ENCODE measurements around the gene LTBP4.
"Not testable (repeated sequence)": the region's sequence is repeated elsewhere in the genome, so short reads cannot be mapped to it uniquely, and the experiment has no call there.

The LTBP4 gene

DNA sequence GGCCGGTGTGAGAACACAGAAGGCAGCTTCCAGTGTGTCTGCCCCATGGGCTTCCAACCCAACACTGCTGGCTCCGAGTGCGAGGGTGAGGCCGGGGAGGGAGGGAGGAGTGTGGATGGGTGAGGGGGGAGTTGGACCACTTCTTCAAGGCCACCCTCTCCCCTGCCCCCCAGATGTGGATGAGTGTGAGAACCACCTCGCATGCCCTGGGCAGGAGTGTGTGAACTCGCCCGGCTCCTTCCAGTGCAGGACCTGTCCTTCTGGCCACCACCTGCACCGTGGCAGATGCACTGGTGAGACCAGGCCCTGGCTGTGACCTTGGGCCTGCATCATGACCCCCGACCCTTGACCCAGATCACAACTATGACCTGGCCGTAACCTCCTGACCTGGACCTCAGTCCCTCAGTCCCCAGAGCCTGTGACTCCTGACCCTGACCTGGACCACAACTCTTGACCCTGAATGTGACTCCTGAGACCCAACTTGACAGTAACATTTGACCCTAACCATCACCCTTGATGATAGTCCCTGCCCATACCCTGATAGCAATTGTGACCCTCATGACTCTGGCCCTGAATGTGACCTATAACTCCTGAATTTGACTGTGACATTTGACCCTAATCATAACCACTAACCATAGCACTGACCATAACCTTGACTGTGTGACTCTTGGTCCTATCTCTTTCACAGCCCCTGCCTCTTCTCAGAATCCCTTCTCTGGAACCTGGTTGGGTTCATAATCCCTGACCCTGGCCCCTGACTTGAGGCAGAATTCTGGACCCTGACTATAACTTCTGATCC lies 10.9 kb downstream of the LTBP4 start:
- DNase-seq (ENCODE audit: low read depth, low spot score) = no peak

DNA sequence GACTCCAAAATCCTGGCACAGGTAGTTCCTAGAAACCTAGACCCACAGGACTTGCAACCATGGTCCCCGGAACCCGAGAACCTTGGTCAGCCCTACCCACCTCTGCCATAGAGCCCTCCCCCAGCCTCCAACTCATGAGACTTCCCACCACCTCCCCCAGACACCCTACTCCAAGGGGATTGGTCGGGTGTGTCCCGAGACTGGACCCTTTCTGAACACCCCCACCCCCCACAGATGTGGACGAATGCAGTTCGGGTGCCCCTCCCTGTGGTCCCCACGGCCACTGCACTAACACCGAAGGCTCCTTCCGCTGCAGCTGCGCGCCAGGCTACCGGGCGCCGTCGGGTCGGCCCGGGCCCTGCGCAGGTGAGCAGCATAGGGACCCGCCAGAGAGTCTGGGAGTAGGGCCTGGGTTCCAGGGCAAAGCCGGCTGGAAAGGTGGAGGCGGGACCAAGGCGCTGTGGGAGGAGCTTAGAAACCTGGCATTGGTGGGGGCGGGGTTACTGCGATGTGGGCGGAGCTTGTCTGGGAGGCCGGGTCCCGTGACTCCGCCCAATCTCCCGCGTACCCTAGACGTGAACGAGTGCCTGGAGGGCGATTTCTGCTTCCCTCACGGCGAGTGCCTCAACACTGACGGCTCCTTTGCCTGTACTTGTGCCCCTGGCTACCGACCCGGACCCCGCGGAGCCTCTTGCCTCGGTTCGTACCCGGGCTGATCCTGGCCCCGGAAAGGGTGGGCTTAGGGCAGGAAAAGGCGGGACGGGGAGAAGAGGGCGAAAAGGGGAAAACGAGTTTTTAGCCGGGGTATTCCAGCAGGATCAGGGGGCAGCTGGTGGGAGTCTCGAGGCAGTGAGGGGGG lies 11.9 kb downstream of the LTBP4 start:
- peak; percentile 46 for DNase-seq (ENCODE audit: low read depth, low spot score)

DNA sequence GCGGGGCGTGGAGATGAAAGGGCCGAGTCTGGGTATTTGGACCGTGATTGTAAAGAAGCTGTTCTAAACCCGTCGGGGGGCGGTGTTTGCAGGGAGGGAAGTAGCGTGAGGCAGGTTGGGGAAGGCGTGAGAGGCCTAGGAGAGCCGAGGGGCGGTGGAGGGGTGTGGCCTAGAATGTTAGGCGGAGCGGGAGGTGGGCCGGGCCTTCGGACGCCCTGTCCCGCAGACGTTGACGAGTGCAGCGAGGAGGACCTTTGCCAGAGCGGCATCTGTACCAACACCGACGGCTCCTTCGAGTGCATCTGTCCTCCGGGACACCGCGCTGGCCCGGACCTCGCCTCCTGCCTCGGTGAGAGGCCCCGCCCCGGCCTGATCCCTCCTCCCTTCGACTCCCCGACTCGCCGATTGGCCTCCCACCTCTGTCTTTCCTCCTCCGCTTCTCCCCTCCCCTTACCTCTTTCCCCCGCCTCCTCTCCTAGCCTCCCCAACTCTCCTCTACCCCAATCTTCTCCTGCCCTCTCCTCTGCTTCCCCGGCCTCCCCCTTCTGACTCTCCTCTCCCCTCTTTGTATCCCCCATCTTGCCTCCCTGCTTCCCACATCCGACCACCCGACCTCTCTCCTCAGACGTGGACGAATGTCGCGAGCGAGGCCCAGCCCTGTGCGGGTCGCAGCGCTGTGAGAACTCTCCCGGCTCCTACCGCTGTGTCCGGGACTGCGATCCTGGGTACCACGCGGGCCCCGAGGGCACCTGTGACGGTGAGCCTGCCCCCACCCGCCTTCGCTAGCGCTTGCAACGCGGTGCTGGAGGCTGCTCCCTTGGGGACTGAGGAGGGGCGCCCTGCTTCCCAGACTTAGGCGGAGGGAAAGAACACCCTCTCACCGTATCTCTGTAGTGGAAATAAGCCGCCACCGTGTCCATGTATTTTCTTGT lies 12.8 kb downstream of the LTBP4 start:
- DNase-seq (ENCODE audit: low read depth, low spot score) = peak; percentile 74

DNA sequence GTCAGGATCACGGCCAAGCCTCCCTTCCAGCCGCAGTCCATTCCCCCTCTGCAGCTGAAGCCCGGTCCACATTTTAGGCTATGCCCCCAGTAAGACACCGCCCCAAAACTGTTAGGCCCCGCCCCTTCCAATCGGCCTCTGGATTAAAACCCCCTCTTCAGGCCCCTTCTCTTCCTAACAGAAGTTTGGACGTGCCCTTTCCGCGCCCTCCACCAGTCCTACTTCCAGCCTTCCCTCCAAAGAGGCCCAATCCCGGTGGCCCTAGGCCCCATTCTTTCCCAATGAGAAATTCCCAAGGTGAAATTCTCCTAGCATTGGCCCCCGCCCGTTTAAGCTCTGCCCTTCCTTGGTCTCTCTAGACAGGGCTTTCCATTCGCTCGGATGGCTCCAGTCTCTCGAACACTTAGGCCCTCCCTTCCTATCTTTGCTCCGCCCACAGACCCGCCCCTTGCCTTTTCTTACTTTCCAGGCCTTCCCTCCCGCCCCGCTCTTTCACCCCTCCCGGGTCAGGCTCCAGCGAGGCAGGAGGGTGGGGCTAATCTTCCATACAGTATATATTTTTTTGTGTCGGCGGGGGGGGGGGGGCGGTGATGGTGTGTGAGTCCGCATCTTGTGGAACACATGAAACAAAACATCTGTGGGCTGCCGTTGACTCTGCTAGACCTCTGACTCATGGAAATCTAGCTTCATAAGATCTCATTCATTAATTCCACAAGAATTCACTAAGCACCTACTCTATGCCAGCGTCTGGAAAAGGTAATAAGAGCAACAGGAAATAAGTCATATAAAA lies 13.6 kb downstream of the LTBP4 start:
- peak; percentile 89 for DNase-seq (ENCODE audit: low read depth, low spot score)

DNA sequence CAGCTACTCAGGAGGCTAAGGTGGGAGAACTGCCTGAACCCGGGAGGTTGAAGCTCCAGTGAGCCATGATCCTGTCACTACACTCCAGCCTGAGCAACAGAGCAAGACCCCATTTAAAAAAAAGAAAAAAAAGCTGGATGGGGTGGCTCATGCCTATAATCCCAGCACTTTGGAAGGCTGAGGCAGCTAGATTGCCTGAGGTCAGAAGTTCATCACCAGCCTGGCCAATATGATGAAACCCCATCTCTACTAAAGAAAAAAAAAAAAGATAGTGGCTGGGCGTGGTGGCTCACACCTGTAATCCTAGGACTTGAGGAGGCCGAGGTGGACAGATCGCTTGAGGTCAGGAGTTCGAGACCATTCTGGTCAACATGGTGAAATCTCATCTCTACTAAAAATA lies 15.0 kb downstream of the LTBP4 start:
- no peak for DNase-seq (ENCODE audit: low read depth, low spot score)

DNA sequence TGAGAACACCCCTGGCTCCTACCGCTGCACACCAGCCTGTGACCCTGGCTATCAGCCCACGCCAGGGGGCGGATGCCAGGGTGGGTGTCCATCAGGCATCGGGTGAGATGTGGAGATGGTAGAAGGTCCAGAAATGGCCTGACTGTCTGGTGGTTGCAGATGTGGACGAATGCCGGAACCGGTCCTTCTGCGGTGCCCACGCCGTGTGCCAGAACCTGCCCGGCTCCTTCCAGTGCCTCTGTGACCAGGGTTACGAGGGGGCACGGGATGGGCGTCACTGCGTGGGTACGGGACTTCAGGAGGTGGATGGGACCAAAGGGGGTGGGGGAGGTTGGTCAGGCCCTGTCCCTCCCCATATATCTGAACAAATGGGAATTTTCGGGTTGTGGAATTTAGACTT lies 15.8 kb downstream of the LTBP4 start:
- no peak for DNase-seq (ENCODE audit: low read depth, low spot score)

DNA sequence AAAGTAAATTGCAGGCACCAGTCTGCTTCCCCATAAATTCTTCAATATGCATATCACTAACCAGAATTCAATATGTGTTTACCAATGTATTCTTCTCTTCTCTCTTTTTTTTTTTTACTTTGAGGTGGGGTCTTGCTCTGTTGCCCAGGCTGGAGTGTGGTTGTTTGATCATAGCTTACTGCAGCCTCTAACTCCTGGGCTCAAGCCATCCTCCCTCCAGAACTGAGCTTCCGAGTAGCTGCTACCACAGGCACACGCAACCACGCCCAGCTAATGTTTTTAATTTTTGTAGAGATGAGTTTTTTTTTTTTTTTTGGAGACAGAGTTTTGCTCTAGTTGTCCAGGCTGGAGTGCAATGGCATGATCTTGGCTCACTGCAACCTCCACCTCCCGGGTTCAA lies 16.8 kb downstream of the LTBP4 start:
- DNase-seq (ENCODE audit: low read depth, low spot score) = no peak

DNA sequence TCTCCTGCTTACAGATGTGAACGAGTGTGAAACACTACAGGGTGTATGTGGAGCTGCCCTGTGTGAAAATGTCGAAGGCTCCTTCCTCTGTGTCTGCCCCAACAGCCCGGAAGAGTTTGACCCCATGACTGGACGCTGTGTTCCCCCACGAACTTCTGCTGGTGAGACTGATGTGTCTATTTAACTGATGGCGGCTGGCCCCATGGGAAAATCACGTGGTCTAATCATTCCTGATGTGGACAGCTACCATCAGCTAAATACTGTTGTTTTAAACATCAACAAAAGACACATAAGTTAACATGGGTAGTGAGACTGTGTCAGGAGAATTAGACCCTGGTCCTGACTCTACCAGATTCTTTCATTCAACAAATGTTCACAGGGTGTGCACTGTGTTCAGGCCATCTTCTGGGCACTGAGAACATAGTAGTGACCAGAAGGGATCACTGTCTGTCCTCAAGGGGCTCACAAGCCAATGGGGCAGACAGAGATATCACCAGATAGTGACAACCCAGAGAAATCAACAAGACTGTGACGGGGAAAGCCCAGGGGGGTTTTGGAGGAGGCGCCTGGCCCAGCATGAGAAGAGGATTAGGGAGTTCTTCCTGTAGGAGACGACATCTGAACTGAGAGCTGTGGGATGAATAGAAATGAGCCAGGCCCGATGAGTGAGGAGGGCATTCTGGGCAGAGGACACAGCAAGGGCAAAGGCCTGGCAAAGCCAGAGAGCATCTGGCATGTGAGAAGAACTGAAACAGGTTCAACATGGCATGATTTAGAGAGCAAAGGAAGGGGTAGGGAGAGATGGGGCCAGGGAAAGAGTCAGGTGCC lies 18.4 kb downstream of the LTBP4 start:
- no peak for DNase-seq (ENCODE audit: low read depth, low spot score)

DNA sequence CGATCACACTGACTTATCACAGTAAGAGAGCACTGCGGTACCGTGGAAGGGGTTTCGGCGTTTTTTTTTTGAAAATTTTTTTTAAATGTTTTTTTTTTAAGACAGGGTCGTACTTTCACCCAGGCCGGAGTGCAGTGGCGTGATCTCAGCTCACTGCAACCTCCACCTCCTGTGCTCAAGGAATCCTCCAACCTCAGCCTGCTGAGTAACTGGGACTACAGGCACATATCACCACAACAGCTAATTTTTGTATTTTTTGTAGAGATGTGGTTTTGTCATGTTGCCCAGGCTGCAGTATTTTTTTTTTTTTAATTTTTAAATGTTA lies 19.0 kb downstream of the LTBP4 start:
- no peak for DNase-seq (ENCODE audit: low read depth, low spot score)

DNA sequence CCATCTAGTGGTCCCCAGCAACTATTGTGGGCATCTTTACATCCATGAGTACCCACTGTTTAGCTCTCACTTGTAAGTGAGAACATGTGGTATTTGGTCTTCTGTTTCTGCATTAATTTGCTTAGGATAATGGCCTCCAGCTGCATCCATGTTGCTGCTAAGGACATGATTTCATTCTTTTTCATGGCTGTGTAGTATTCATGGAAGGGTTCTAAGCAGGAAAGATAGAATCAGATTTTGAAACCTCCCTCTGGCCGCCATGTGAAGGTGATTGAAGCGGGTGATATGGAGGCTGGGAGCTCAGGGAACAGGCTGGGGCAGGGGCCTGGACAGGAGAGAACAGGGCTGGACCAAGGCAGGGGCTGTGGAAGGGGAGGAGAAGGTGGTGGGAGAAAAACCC lies 20.1 kb downstream of the LTBP4 start:
- no peak for DNase-seq (ENCODE audit: low read depth, low spot score)

DNA sequence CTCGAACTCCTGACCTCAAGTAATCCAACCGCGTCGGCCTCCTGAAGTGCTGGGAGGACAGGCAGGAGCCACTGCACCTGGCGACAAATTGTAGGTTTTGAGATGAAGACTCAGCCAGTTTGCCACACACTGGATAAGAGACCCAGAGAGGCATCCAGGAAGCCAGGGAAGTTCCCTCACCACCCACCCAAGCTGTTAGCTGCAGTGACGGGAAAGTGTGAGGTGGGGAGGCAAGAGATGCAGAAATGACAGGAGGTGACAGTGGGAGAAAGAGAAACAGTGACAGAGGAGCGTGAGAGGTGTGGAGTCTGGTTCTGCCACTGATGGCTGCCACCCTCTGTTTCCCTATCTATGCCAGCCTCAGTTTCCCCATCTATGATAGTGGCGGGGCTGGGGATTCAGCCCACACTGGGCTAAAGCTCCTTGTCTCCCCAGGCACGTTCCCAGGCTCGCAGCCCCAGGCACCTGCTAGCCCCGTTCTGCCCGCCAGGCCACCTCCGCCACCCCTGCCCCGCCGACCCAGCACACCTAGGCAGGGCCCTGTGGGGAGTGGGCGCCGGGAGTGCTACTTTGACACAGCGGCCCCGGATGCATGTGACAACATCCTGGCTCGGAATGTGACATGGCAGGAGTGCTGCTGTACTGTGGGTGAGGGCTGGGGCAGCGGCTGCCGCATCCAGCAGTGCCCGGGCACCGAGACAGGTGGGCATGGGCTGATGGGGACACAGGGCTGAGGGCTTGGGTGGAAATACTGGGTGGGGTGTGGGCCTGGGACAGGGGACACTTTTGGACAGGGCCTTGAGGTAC lies 21.0 kb downstream of the LTBP4 start:
- DNase-seq (ENCODE audit: low read depth, low spot score) = no peak

DNA sequence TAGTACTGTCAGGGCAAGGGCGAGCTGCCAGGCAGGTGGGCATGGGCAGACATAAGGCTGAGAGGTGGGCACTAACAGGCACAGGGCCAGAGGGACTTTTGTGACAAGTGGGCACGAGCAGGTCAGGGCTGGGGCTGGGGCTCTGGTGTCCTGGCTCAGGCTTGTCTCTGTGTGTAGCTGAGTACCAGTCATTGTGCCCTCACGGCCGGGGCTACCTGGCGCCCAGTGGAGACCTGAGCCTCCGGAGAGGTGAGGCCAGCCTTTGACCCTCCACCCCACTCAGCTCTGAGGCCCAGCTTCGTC lies 21.6 kb downstream of the LTBP4 start:
- no peak for DNase-seq (ENCODE audit: low read depth, low spot score)

DNA sequence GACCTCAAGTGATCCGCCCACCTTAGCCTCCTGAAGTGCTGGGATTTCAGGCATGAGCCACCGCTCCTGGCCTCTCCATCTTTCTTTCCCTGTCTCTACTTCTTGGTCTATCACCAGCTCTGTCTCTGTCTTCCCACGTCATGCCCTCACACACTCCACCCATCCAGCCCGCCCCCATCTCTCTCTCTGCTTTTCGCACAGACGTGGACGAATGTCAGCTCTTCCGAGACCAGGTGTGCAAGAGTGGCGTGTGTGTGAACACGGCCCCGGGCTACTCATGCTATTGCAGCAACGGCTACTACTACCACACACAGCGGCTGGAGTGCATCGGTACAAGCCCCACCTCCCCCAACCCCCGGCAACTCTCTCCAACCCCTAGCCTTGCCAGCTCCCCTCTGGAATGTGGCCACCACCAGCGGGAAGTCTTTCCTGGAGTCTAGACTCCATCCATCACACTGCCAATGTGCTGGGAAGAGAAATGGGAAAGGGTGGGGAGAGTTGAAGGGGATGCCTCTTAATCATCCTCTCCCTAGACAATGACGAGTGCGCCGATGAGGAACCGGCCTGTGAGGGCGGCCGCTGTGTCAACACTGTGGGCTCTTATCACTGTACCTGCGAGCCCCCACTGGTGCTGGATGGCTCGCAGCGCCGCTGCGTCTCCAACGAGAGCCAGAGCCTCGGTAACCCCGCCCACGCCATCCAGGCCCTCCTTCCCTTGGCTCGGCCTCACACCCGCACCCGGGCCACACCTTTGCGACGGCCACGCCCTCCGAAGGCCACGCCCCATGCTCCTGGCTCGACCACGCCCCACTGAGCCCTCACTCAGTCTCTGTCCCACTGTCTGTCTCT lies 22.5 kb downstream of the LTBP4 start:
- DNase-seq (ENCODE audit: low read depth, low spot score) = peak; percentile 84

DNA sequence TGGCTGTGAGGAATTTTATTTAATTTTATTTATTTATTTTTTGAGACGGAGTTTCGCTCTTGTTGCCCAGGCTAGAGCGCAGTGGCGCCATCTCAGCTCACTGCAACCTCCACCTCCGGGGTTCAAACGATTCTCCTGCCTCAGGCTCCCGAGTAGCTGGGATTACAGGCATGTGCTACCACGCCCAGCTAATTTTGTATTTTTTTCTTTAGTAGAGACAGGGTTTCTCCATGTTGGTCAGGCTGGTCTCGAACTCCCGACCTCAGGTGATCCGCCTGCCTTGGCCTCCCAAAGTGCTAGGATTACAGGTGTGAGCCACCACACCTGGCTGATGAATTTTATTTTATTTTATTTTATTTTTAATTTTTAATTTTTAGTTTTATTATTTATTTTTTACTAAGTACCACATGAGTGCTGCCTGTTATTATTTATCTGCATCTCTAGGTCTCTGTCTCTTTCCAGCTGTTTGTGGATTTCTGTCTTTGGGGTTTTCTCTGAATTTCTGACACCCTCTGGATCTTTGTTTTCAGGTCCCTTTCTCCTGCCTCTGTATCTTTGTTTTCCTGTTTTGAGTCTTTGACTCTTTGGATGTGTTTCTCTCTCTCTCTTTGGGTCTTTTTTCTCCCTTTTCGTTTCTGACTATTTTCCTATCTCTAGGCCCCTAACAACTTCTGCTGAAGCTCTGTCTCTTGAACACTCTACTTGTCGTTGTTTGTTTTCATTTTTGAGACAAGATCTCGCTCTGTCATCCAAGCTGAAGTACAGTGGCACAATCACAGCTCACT lies 23.4 kb downstream of the LTBP4 start:
- DNase-seq (ENCODE audit: low read depth, low spot score) = not testable (repeated sequence)

DNA sequence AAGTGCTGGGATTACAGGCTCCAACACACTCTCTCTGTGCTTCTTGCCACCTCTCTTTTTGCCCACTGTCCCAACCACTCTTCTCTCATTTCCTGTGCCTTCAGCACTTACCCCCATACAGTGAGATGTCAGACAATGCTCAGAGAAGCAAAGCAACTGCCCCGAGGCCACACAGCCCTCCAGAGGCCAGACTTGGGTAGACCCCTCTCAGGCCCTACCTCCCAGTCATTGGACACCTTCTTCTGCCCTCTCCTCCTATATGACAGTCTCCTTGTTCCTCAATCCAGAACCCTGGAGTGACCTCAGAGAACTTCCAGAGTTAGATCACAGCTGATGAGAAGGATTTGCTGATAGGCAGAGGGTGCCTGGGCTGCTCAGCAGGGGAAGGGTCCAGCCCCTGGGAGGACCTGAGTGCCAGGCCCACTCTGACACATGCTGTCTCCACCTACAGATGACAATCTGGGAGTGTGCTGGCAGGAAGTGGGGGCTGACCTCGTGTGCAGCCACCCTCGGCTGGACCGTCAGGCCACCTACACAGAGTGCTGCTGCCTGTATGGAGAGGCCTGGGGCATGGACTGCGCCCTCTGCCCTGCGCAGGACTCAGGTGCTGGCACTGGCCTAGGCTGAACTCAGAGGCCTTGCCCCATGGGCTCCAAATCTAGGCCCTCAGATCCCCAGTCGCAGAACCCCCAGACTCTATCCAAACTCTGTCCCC lies 24.4 kb downstream of the LTBP4 start:
- no peak for DNase-seq (ENCODE audit: low read depth, low spot score)

DNA sequence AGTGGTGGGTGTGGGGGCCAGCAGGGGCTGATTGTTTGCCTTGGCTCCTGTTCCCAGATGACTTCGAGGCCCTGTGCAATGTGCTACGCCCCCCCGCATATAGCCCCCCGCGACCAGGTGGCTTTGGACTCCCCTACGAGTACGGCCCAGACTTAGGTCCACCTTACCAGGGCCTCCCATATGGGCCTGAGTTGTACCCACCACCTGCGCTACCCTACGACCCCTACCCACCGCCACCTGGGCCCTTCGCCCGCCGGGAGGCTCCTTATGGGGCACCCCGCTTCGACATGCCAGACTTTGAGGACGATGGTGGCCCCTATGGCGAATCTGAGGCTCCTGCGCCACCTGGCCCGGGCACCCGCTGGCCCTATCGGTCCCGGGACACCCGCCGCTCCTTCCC lies 25.7 kb downstream of the LTBP4 start:
- no peak for DNase-seq (ENCODE audit: low read depth, low spot score)

Data from astrocyte of the hippocampus (primary cell).